GM21737 (cell line): ENCODE results near the gene REV1.
A peak's percentile ranks its signal among the peaks of the same experiment; 100 is the strongest.
"Not testable (repeated sequence)": the region's sequence is repeated elsewhere in the genome, so short reads cannot be mapped to it uniquely, and the experiment has no call there.

Experiments
- ATAC-seq: cut with Tn5 transposase; IDR thresholded peaks from one replicate; pipeline ENCODE4 v1.9.1; 2021; ENCODE audit warnings: mild to moderate bottlenecking, moderate library complexity; ENCODE audit not compliant: unreplicated experiment

Gene REV1

DNA sequence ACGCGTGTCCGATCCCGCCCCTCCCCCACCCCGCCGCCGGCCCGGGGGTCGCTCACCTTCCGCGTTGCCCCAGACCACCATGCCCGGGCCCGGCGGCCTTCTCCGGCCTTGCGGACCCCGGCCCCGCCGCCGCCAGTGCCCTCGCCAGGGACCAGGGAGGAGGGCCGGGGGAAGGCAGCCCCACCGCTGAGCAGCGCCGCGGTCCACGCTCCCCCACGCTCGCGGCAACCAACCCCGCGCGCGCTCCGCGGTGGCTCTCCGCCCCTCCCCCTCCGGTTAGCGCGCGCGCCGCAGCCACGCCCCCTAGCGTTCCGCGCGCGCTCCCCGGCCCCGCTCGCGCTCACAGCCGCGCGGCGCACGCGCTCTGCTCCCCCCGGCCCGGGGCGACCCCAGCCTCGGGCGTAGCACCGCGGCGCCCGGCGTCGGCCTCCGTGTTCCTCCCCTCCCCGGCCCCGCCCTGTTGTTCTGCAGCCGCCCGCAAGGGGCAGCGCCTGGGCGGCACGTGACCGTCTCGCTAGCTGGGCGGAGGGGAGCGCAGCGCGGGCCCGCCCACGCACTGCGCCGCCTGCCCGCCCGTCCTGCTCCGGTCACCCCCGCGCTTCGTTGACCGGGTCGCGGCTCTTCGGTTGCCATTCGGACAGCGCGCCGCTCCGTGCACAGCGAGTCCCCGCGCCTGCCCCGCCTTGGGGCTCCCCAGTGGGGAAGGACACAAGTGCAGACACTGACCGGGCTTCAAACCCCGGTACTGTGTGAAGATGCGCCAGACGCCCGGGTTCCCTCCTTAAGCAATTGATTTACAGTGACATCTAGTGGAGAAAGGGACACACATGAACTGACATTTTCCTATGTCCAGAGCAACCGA, at the start of gene REV1:
Gene REV1 (minus strand): TSS at position 257 of the 862 bp plus-strand sequence. CDS start 25,042 bp downstream, outside the sequence.
- ATAC-seq = peak; percentile 81

DNA sequence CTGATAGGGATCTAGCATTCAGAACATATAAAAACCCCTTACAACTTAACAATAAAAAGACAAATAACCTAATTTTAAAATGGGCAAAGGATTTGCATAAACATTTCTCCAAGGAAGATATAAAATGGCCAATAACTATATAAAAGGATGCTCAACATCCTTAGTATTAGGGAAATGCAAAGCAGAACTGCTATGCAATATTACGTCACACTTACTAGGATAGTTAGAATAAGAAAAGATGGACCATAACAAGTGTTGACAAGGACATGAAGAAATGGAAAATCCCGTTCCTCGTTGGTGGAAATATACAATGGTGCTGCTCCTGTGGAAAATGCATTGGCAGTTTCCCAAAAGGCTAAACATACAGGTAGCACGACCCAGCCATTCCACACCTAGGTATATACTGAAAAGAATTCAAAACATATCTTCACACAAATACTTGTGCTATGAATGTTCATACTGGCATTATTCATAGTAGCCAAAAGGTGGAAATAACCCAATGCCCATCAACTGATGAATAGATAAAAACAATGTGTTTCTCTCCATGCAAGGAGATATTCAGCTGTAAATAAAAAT, 48.2 kb upstream of the REV1 start:
- no peak for ATAC-seq

DNA sequence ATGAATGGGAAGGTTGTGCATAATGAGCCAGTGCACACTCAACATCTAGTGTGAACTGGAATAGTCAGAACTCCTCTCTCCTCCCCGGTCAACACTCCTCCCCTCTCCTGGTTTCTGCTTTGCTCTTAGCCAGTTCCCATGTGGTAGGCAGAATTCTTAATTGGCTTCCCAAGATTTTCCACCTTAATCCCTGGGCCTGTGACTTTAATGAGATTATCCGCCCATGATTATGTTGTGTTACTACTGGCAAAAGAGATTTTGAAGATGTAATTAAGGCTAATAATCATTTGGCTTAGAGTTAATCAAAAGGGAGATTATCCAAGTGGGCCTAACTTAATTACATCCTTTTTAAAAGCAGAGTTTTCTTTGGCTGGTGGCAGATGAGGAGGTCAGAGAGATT, 34.2 kb upstream of the REV1 start:
- no peak for ATAC-seq

DNA sequence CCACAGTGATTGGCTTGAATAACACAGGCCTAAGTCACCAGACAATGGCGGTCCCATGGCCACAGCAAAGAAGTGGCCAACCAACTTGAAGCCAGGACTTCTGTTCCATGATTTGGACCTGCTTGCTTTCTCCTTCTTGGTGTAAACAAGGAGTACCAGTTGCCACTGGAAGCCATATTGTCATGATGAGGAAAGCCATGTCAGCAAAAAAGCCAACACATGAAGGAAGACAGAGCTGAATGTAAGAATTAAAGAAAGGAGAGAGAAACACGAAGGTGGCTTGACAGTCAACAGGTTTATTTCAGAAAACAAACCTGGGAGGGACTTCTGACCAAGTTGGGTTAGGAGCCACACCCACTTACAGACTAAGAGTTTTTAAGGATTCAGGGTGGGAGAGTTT, 32.3 kb upstream of the REV1 start:
- no peak for ATAC-seq

DNA sequence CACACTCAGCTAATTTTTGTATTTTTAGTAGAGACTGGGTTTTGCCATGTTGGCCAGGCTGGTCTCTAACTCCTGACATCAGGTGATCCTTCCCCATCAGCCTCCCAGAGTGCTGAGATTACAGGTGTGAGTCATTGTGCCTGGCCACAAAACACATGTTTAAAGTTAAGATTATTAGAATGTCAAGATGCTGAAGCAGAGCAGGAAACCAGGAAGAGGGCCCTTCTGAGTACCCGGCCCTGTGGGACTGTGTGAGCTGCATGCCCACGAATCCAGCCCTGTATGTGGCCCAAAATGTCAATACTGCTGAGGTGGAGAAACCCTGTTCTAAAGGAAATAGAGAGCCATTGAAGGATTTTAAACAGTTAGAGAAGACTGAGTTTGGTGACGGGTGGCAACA, 31.0 kb upstream of the REV1 start:
- no peak for ATAC-seq

DNA sequence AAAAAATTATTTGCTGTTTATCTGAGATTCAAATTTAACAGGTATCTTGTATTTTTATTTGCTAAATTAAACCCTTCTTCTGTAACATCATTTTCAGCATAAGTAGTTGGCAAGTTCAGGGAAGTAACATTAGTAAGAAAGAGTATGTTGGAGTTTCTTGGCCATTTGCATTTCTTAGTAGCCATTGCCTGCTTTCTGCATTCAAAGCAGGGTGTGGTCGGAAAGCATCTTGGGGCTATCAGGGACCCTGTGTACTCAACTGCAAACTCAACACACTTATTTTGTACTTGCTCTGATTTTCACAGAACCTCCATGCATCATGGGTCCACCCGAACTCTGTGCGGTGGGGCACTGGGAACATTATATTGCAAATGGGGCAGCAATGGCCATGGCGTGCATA, 30.4 kb upstream of the REV1 start:
- no peak for ATAC-seq

DNA sequence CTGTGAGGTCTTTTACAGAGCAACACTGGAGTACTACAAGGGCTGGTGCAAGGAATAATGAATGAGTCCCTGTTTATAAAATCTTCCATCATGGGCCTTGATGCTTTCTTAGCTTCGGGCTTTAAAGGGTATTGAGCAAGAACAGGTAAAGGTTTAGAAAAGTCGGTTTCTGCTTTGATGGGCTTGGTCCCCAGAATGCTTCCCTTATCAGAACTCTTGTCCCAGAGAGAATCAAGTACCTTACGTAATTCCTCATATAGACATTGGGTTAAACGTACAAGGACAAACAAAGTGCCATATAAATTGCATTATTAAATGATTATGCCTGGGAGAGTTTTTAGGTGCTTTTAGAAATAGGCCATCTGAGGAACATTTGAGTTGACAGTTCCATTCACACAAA, 24.5 kb upstream of the REV1 start:
- no peak for ATAC-seq

DNA sequence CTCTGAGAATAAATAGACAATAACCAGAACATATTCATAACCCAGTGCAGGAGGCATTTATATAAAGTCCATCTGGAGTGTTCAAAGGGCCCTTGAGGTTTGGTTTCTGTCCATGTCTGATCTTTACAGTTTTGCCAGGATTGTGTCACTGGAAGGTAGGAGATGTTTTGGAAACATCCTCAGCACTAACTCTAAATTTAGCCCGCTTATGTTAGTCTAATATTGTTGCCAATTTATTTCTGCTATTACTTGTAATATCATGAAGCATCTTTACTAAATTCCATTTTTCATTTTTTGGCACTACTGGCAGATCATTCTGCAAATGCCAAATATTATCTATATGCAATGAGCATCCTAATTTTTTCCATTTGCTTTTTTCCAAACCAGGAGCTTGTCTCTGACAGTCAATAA, 22.4 kb upstream of the REV1 start:
- no peak for ATAC-seq

DNA sequence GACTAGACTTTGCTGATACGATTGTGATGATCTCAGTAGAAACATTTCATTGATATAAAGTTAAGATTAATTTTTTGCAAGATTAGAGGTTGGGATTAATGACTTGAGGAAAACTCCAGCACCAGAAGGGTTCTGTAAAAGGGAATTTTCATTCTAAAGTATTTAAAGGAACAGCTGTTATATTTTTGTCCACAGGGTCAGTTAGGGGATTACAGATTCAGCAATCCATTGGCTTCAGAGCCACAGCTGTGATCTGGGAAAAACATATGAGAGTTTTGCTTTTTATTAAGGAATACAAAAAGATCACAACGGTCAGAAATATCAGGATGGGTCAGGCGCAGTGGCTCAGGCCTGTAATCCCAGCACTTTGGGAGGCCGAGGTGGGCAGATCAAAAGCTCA, 19.6 kb upstream of the REV1 start:
- no peak for ATAC-seq

DNA sequence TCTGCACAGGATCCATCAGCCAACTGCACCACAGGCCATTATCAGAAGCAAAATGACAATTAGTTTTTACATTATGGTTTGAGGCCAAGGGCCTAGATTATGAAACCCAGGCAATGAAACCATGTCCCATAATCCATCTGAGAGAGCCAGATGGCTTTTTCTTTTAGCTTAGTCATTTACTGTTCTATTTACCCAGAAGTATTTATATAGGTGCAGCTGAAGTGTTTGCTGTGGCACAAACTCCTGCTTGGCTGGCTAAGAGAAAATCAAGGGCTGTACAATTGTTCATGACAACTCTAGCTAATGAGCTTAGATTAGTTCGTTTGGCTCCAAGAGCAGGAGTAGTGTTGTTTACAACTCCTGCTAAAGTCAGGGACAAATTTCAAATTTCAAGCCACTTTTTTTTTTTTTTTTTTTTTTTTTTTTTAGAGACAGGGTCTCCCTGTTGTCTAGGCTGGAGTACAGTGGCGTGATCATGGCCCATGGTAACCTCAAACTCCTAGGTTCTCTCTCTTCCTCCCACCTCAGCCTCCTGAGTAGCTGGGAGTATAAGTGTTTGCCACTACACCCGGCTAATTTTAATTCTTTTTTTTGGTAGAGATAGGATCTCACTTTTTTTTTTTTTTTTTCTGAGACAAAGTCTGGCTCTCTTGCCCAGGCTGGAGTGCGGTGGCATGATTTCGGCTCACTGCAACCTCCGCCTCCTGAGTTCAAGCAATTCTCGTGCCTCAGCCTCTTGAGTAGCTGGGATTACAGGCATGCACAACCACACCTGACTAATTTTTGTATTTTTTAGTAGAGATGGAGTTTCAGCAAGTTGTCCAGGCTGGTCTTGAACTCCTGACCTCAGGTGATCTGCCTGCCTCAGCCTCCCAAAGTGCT, 18.4 kb upstream of the REV1 start:
- no peak for ATAC-seq

DNA sequence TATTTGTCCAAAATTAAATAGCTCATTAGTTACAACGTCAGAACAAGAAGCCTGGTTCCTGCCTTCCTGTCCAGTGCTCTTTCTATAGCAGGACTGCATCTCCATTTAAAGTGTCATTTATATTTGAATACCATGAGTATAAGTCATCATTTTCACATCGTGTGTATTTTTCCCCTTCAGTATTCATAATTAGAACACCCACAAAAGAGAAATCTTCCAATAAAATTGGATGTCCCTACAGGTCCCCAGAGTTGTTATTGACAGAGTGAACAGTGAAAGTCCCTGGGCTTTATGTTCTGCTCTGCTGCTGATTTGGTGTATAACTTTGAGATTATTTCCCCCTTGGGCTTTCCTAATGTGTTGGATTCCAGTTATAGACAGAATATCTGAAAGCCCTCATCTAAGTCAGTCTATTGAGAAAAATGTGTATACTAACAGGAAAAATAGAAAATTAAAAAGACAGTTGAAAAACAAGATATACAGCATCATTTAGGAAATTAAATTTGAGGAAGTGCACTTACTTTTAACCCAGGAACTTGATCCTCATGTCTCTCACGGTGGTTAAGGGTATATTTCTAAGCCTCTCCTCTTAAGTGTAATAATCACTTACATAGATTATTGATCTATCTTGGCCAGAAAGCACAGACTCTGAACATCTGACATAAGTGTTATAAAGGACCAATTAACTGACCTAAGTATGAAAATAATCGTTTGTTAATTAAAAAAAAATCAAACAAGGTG, 15.2 kb upstream of the REV1 start:
- ATAC-seq = no peak

DNA sequence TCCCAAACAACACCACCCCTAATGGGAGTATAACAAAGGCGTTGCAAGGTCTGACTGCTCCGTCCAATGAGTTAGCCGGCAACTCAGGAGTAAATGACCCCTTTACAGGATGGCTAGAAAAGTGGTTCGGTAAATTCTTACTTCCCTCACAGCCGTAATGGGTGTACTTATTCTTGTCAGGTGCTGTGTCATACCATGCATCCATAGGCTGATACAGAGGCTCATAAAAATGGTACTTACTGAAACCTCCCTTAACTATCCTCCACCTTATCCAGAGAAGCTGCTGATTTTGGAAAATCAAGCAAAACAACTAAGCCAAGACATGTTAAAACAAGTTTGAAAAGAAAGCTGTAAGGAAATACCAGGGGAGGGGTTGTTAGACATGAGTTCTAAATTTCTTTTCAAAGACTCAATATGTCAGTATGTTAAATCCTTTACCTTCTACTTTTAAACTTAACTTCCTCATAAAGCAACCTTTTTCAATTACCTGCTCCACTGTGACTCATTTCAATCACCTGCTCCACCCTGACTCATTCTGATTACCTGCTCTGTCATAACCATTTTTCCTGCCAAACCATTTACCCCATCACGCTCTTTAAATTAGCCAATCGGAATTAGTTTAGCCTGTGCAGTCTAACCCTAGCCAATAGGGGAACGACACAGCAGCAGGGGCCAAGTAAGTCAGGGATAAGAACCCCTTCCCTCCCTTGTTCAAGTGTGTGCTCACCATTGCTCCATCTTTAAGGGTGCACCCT, 14.0 kb upstream of the REV1 start:
- not testable (repeated sequence) for ATAC-seq

DNA sequence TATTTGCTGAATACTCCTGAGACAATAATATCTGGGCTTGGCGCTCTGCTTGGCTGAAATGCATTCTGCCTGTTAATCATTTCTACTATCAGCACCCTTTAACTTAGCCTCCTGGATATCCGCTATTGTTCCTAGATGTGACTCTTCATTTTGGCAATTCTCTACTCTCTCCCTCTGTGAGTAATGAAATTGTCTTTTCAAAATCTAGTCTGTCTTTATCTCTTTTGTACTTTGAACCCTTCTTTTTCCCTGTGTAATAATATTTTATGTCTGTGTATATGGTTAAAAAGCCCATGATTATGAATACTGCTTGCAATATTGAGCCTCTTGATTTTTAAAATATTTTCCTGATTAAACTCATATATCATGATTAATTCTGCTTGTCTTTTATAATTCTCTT, 6.2 kb upstream of the REV1 start:
- no peak for ATAC-seq

DNA sequence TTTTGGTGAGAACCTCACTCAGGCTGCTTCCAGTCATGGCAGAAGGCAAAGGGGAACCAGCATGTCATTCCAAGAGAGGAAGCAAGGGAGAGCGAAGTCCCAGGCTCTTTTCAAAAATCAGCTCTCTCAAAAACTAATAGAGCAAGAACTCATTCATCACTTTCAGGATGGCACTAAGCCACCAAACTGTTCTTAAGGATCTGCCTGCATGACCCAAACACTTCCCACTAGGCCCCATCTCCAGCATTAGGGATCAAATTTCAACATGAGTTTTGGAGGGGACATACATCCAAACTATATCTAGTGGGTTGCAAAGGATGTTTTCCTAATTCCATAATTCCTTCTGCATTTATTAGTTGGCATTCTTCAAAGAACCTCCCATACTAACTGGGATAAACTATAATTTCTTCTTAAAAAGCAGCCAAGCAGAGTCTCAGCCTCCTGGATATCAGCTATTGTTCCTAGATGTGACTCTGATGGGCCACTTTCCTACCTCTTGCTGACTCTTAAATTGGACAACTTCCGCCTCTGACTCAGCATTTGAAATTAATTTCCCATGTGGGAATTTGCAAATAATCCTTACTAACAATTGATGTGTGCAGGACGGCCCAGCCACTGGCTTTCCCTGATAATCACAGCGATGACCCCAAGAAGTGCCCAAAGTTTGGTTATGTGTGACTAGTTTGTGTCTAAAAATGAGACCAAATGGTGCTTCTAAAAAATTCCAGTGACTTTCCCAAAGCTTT, 5.5 kb upstream of the REV1 start:
- ATAC-seq = no peak

DNA sequence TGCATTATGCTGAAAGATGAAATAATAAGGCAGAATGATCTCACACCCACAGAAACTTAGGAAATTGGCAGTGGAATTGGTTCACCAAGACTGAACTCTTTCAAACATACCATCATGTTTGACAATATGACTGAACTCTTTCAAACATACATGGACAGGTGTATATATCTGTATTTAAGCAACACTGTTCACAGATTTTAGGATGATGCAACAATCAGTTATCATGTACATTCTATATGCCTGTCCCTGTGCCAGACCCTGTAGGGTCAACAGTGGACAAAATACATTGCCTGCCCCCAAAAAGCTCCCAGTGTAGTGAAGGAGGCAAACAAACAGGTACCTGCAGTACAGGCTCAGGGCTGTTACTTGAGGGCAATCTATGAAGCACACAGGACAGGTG, 2.9 kb upstream of the REV1 start:
- ATAC-seq = no peak

DNA sequence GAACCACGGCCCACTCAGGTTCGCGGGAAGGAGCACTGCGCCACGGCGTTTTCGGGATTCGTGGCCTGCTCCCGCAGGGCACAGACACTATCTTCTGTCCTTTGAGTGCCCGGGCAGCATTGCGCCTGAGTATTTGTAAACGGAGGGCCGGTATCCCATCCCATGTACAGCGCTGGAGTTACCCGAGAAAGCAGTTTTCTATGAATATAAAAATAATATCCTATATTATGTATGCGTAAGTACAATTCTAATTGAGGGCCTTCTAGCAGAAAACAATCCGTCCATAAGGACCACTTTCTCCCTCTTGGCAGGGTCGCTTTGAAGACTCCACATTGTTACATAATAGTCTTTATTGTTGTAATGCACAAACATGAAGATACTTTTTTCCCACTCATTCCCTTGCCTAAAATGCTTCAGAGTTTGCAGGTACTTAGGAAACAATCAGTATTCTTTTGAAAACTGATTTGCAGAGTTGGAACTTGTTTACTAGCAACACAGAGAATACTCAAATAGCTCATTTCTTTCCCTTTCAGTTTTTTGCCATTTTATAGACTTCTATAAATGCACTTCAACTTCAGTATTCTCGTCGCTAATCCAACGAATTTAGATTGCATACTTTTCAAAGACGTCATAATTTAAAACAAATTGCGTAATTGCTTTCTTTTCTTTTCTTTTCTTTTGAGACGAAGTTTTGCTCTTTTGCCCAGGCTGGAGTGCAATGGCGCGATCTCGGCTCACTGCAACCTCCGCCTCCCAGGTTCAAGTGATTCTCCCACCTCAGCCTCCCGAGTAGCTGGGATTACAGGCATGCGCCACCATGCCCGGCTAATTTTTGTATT, 1.0 kb upstream of the REV1 start:
- no peak for ATAC-seq

DNA sequence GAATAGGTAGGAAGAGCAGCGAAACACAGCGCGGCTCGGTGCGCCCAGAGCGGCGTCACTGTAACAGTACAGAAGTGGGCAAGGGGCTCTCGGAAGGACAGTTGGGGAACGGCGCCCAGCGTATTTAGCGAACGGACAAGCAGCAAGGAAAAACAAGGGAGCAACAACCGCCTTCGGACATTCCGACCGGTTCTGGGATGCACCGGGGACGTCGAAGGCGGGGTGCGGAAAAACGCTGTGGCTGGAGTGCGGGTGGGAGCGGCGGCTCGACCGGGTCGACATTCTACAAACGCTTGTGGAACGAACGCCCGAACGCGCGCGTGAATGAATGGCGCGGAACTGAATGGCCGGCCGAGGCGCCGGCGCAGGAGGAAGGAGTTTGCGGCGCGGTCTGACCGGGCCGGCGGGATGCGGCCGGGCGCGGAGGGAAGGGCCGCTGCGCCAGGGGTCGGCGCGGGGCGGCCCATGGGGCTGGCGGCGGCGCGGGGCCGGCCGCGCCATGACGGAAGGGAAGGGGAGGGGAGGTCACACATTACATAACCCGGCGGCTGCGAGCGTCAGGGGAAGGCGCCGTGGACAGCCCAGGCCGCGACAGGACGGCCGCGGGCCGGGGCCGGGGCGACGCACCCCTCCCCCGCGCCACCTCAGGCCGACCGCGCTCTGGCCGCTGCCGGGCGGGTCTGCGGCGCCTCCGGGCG, 605 bp downstream of the REV1 start:
- ATAC-seq = peak; percentile 27

DNA sequence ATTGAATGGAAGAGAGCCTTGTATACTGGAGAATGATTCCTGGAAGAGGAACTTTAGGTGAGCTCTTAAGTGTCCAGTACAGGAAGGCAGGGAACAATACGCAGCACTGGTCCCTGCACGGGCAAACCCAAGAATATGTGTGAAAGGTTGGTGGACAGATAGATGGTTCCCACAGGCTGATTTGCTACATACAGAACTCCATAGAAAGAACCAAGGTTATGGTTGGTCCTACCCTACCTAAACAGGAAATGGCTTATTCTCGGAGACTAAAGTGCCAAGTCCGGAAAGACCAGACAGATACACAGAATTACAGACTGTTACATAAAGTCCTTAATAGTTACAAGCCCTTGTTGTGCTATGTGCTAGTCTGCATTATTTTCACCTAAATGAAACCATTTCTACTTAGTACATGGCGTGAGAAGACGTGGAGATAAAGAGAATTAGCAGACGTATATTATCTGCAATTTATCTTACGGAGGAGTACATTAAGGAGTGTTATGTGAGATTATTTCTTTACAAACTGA, 1.2 kb downstream of the REV1 start:
- no peak for ATAC-seq
